NCI-H2196 (cell line): Measurements from ENCODE around the gene RFLNA.

Source experiments
- DNase-seq: peaks from one replicate; lab custom pipeline; 2025; ENCODE audit not compliant: unreplicated experiment; lab: John Stamatoyannopoulos, UW

RFLNA gene, protein sequence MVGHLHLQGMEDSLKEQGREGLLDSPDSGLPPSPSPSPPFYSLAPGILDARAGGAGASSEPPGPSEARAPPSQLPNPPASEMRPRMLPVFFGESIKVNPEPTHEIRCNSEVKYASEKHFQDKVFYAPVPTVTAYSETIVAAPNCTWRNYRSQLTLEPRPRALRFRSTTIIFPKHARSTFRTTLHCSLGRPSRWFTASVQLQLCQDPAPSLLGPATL

GRCh38 chr12:124294780-124295341, at the start of gene RFLNA:
Gene RFLNA (plus strand): TSS chr12:124295093. CDS start chr12:124295430, 337 bp downstream.
- no peak for DNase-seq

DNA sequence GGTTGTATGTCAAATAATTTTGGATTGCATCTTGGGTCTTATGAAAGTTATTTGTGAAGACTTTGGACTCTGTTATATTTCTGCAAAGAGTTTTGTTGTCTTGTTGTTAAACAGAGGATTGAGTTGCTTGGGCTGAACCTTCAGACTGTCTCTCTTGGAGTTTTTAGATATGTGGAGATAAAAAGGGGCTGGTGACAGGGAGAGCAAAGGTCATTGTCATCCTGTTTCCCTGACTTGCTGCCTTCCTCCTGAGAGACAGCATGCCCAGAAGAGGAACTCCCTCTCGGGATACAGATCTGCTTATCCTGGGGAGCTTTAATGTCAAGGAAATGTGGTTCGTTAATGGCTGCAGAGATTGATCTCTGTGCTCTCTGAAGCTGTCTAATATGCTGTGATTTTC, 47.6 kb upstream of the RFLNA start:
- no peak for DNase-seq

- DNase-seq: no peak
Observed at GRCh38 chr12:124248941-124249825, 45.7 kb upstream of the RFLNA start.

DNA sequence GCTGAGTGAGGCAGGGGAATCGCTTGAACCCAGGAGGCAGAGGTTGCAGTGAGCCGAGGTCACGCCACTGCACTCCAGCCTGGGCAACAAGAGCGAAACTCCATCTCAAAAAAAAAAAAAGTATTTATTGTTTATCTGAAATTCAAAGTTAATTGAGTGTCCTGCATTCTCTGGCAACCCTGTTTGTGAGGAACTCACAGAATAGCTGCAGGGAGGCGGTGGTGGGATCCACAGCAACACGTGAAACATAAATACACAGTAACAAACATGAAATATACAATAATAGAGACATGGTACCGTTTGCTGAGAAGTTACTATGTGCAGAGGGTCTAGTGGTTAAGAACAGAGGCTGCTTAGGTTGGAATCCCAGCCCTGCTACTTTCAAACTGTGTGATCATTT, 43.7 kb upstream of the RFLNA start:
- no peak for DNase-seq

DNA sequence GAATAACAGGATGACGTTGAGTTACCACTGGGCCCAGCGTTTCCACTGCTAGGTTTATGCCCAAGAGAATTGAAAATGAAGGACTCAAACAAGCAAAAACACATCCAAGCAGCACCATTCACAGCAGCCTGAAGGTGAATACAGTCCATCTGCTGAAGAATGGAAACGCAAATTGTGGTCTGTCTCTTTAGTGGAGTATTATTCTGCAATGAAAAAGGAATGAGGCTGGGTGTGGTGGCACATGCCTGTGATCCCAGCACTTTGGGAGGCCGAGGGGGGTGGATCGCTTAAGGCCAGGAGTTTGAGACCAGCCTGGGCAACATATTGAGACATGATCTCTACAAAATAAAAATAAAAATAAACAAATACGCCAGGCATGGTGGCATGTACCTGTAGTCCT, 41.9 kb upstream of the RFLNA start:
- DNase-seq: no peak

- no peak for DNase-seq
Observed at GRCh38 chr12:124254126-124254525, 40.8 kb upstream of the RFLNA start.

DNA sequence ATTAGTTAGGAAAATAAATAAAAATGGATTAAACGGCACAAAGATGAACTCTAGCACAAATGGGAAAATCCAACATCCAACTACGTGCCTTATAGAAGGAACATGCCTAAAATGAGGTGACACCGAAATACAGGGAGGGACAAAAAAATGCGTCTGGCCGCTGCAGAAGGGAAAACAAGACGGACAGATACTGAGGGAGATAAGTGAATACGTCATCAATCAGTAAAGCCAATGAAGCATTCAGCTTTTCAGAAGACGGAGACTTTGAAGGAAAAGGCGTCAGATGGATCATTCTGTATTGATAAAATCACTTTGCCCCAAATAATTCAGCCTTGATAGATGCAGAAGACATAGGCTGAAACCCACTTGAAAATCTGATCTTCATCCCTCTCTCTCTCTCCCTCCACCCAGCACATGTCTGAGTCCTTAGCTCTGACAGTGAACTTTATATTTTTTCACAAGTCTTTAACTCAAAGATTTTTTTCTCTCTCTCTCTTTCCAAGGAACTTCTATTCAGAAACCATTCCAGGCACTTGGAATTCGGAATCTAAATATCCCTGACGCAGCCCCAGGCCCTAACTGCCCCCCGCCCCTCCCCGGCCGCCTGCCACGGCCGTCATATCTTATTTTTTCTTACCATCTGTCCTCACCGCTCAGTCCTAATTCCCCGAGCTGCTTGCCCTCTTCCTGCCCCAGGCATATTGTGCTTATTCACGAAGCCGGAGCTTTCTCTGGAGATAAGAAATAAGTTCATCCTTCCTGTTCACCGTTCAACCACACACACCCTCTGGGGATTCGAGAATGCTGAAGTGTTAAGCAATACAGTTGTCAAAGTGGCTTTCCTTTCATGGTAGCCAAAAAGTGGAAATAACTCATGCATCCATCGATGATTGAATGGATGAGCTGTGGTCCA, 35.5 kb upstream of the RFLNA start:
- no peak for DNase-seq

GRCh38 chr12:124261885-124262284, 33.0 kb upstream of the RFLNA start:
- DNase-seq: no peak

GRCh38 chr12:124264089-124264795, 30.7 kb upstream of the RFLNA start:
- no peak for DNase-seq

- DNase-seq: no peak
Observed at GRCh38 chr12:124264879-124265278, 30.0 kb upstream of the RFLNA start.

DNA sequence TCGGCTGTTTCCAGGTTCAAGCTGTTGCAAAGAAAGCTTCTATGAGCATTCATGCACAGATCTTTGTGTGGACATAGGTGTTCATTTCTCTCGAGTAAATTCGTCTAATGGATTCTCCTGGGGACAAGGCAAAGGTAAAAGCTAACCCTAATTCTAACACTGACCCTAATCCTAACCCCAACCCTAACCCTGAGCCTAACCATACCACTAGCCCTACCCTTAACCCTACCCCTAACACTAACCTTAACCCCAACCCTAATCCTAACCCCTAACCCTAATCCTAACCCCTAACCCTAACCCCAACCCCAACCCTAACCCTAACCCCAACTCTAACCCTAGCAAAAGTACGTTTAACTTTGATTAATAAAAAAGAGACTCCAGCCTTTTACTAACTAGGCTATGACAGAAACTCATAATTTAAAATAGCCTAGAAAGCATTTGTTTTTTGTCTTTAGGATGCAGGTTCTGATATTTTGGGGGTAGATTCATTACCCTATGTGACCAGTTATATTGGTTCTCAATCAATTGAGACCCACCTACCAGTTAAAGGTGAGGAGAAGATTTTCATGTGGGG, 27.6 kb upstream of the RFLNA start:
- no peak for DNase-seq

GRCh38 chr12:124270671-124271070, 24.2 kb upstream of the RFLNA start:
- DNase-seq: no peak

- no peak for DNase-seq
Observed at GRCh38 chr12:124273630-124274029, 21.3 kb upstream of the RFLNA start.

GRCh38 chr12:124276337-124276736, 18.6 kb upstream of the RFLNA start:
- DNase-seq: no peak

DNA sequence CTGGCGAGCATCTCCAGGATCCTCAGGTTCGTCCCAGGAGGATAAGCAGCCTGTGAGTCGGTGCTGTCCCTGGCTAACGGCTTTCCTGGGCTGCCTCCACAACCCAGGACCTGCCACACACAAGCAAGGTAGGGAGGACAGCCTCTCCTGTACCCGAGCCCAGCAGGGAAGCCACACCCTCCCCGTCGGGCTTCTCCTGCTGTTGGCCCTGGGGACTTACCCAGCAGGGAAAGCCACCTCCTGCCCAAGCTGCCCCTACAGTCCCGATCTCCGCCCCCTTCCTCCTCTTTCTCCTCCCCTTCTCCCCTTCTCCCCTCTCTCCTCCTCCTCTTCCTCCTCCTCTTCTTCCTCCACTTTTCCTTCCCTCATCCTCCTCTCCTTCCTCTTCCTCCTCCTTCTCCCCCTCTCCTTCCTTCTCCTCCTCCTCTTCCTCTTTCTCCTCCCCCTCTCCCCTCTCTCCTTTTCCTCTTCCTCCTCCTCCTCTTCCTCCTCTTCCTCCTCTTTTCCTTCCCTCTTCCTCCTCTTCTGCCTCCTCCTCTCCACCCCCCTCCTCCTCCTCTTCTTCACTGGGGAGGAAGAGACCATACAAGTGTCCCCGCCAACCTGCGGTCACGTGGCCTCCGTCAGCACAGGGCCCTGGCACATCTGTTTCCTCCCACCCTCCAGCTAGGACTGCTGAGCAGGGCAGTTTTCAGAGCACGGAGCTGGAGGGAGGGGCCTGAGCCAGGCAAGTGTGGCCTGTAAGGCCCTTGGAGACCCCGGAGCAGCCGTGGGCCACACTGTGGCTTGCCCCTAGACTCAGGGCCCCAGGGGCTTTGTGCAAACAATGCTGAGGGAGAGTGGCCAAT, 17.3 kb upstream of the RFLNA start:
- no peak for DNase-seq

- no peak for DNase-seq
Observed at GRCh38 chr12:124278389-124279101, 16.3 kb upstream of the RFLNA start.

DNA sequence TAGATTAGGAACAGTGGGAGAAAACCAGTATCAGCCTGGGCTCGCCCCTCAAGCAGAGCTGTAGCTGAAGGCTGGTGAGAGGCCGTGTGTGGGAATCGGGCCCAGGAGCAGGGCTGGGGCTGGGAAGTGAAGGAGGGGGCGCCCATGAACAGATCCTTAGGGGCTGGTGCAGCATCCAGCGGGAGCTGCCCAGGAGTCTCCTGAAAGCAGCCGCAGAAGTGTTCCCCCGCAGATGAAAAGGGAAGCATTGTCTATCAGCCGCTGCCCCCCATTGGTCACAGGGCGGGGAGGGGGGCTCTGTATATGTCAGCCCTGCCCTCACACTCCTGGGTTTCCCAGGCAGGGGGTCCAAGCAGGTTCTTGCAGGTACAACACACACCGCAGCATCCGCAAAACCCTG, 15.6 kb upstream of the RFLNA start:
- DNase-seq: no peak

DNA sequence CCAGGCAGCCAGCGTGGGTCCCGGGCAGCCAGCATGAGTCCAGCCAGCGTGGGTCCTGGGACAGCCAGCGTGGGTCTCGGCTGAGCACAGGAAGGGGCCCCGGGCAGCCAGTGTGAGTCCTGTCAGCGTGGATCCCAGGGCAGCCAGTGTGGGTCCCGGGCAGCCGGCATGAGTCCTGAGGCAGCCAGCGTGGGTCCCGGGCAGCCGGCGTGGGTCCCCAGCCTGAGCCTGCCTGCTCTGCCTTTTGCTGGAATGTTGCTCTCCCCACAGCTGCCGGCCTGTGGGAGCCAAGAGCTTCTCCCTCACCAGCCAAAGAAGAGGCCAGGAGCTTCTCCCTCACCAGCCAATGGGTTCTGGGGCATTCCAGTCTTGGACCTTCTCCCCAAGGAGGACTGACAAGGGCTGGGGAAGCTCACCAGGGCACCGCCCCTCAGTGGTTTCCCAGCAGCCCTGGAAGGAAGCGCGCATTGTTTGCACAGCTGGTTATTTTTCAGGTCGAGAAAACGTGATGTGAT, 15.0 kb upstream of the RFLNA start:
- DNase-seq: no peak
